LoVo (cell line): ENCODE data around the gene OTUB1.
A peak's percentile ranks its signal among the peaks of the same experiment; 100 is the strongest.

ENCODE experiments used
- DNase-seq: peaks from one replicate; pipeline ENCODE4 v3.0.0-alpha.2; 2016; ENCODE audit warnings: low spot score

The OTUB1 gene

DNA sequence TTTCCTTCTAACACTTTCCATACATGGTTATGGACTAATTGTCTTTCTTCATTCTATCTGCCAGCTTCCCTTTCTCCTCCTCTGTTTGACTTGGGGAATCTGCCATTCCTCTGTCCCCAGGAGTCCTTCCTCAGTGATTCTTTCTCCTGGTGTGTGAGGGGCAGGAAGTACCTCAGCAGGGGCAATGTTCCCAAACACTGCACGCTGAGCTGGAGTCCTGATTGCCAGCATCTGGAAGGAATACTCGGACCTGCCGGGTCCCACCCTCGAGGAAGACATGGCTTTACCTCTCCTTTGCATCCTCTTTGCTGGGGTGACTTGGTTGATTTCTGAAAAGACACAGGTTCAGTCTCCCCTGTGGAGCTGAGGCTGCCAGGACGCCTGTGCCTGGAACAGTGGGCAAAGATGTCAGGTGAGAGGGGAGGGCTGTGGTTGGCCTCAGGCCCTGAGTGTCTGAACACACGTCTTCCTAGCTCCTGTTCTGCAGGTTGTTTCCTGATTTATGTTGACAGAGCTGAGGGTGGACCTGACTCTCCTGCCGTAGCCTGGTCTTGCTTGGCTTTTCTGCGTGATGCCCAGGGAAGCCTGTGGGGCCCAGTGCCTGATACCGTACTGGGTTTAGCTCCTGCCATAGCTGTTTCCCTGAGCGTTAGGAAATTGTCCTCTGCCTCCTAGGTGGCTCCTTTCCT, 7.5 kb upstream of the OTUB1 start:
- no peak for DNase-seq

DNA sequence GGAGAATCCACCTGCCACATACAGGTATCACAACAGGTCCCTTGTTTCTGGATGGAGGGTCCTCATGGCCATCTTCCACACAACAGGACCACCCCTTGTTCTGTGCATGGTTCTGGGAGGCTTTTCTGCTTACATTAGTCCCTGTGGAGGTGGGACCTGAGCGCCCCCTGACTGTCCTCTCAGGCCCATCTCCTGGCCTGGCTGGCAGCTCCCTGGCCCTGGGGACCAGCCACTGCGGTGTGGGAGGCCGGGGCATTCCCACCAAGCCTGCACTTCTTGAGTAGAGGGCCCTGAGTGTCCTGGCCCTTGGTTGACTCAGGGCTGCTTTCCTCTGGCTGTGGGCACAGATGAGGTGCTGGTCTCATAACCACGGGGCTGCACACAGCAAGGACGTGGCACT, 6.8 kb upstream of the OTUB1 start:
- DNase-seq = no peak

DNA sequence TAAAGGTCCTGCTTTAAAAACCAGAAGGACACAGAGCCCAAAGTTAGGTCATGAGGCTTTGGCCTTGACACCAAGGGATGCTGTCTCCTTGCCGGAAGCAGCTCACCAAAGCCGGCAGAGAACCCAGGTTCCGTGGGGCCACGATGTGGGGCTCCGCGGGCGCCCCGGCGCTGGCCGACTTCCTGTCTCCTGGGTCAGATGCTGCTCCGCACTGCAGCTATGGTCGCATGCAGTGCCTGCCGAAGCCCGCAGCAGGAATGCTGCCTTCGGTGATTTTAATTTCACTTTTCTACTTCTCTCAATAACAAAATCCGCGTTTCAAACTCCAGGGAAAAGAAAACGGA, 454 bp upstream of the OTUB1 start:
- DNase-seq = peak; percentile 6

DNA sequence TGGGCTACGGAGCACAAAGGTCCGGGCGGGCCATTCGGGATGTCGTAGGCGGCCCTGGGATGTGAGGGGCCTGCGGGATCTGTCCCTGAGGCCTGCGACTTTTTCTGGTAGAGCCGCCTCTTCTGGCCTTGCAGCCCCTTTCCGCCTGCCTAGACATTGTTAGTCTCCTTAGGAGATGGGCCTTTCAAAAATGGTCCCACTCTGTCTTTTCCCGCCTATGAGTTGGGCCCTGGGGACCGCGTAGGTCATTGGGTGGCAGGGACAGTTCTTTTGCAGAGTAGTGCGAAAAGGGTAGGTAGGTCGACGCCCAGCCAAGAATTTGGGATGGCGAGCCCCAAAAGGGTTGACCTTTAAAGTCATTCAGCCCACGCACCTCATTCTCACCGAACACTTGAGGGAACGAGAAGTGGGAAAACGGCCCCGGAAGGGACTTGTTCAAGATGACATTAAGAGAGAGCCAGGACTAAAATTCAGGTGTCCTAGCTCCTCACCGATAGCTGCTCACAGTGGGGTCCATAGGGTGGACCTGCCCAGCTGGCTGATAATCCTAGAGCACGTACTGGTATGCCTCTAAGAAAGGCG, 785 bp downstream of the OTUB1 start:
- no peak for DNase-seq

DNA sequence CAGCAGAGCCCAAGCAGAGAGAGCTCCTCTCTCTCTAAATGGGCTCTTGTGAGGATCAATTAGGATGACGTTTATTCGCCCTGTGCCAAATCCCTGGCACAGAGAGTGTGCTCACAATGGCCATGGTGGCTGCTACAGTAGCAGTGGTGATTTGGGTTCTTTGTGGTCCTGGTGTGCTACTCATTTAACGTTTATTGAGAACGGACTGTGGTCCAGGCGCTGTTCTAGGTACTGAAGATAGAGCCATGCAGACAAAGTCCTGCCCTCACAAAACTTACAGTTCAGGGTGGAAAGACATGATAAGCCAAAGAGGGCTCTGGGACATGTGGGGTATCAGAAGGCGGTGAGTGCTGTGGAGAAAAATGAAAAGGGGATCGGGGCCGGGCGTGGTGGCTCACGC, 5.3 kb downstream of the OTUB1 start:
- no peak for DNase-seq

DNA sequence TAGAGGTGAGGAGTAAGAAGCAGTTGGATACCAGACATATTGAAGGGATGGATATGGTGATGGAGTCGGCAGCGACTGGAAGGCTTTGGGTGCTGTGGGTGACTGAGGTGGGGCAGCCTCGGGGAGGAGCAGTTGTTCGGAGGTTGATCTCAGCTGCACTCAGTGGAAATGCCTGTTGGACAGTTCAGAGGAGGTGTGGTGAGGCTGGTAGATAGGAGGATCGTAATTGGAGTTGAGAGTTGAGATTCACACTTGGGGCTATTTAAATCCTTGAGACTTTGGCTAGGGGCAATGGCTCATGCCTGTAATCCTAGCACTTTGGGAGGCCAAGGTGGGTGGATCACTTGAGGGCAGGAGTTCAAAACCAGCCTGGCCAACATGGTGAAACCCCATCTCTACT, 6.9 kb downstream of the OTUB1 start:
- no peak for DNase-seq

DNA sequence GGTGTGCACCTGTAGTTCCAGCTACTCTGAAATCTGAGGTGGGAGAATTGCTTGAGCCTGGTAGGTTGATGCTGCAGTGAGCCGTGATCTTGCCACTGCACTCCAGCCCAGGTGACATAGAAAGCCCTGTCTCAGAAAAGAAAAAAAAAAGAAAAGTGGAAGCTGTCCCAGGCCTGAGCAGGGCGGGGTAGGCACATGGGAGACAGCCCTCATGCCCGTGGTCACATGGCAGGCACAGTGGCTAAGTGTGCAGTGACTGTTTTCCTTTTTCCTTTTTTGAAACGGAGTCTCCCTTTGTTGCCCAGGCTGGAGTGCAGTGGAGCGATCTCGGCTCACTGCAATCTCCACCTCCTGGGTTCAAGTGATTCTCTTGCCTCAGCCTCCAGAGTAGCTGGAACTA, 7.8 kb downstream of the OTUB1 start:
- DNase-seq = no peak

DNA sequence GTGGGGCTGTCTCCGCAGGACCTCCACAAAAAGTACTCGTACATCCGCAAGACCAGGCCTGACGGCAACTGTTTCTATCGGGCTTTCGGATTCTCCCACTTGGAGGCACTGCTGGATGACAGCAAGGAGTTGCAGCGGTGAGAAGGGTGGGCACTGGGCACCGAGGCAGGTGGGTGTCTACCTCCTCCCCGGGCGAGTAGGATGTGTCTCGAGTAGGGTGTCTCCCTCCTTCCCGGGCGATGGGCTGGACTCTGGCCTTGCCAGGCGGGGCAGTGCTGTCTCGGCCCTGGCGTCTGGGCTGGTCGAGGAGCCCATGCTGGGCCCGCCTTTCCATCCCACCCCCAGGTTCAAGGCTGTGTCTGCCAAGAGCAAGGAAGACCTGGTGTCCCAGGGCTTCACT, 10.3 kb downstream of the OTUB1 start:
- no peak for DNase-seq

DNA sequence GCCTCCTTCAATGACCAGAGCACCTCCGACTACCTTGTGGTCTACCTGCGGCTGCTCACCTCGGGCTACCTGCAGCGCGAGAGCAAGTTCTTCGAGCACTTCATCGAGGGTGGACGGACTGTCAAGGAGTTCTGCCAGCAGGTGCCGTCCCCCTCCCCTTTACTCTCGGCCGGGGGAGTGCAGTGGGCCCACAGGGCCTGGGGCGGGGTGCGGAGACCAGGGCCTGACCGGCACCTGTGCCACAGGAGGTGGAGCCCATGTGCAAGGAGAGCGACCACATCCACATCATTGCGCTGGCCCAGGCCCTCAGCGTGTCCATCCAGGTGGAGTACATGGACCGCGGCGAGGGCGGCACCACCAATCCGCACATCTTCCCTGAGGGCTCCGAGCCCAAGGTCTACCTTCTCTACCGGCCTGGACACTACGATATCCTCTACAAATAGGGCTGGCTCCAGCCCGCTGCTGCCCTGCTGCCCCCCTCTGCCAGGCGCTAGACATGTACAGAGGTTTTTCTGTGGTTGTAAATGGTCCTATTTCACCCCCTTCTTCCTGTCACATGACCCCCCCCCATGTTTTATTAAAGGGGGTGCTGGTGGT, 11.0 kb downstream of the OTUB1 start:
- no peak for DNase-seq

DNA sequence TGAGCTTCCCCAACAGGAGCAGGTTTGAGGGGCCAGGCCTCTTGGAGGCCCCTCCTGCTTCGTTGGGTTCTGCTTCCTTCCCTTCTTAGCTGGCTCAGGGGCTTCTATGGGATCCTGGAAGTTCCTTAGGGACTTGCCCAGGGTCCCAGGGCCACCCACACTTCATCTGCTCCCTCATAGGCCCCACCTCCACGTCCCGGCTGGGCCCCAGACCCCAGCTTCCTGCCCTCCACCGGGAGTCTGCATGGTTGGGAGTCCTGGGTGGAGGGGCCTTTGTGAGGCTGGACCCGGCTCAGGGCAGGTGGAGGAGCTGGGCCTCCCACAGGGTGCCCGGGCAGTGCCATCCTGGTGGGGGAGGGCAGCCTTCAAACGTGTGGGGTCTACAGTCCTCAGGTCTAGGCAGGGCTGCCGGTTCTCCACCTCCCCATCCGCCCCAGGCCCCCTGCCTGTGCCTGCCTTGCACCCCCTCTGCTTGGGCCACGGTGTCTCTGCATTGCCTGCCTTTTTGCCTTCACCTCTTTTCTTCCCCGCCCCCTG, 11.6 kb downstream of the OTUB1 start:
- DNase-seq = no peak

DNA sequence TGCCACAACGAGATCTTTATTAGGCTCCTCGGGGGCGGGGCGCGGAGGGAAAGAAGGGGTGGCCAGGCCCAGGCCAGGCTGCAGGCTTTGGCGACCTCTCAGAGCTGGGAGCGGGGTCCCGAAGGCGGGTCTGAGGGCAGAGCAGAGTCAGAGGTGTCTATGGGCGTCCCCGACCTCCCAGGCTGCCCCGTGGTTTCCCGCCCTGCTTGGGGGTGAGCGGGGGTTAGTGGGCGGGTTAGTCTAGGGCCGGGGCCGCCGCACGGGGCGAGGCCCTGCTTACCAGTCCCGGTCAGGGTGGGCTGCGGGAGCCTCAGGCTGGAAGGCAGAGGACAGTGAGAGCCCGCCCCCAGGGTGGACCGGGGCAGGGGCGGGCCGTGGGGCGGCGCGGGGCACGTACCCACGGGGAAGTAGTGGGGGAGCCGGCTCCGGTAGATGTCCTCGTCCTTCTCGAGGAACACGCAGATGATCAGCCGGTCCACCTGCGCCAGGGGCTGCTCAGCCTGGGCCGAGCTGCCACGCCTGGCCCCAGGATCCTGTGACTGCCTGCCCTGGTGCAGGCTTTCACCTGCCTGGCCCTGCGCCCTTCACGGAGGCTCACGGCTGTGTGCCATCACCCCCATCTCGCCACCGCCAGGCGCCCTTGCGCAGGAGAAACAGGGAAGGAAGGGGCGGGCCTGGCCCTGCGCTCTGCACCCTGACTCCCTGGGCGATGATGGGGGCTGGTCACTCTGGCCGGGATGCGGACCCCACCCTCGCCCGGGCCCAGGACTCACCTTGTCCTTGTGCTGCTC, 12.5 kb downstream of the OTUB1 start:
- no peak for DNase-seq

DNA sequence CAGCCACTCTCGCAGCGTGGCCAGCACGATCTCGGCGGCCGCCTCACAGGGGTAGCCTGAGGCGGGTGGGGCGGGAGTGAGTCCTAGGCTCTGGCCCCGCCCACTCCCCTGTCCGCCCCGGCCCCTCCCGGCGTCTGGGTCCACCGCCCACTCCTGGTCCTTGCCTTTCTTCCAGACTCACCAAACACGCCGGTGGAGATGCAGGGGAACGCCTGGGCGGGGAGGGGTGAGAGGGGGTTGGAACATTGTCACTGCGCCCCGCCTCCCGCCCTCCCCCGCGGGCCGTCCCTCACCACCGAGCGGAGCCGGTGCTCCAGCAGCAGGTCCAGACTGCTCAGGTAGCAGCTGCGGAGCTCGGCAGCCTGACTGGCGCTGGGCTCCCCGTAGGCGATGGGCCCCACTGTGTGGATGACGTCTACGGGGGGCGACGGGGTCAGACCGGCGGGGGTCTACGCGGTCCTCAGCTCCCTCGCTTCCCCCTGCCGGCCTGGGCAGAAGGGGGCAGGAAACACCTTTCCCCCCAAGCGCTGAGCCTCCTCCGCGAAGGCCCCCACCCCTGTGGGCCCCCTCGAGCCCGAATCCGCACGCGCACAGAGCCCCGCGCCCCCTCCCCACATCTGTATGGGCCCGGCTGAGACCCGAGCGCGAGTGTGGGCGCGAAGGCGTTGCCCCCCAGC, 13.2 kb downstream of the OTUB1 start:
- DNase-seq = no peak

DNA sequence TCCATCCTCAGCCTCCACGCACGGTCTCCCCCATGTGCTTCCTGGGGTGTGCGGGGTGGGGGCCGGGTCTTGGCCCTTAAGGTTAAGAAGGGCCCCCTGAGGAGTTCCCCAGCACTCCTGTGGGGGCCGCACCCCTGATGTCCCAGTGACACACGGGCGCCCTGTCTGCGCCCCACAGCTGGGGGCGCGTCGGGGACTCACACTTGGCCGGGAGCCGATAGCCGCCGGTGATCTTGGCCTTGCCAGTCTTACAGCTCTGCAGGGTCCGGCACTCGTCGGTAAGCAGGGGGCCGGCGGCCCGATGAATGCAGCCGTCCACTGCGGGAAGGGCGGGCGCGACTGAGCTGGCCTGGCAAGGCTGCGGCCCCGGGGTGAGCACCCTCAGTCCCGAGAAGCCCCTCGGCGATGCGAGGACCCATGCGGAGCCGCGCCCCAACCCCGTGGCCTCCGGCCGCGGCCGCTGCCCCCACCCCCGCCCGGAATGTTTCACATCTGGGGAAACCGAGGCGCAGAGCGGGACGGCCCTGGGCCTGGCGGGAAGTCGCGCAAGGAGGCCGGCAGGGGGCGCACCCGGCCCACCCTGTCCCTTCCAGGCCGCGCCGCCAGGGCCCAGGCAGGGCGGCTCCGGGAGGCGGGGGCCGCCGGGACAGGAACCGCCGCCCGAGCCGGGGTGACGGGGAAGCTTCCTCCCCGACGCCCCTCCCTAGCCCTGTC, 13.9 kb downstream of the OTUB1 start:
- DNase-seq = no peak

DNA sequence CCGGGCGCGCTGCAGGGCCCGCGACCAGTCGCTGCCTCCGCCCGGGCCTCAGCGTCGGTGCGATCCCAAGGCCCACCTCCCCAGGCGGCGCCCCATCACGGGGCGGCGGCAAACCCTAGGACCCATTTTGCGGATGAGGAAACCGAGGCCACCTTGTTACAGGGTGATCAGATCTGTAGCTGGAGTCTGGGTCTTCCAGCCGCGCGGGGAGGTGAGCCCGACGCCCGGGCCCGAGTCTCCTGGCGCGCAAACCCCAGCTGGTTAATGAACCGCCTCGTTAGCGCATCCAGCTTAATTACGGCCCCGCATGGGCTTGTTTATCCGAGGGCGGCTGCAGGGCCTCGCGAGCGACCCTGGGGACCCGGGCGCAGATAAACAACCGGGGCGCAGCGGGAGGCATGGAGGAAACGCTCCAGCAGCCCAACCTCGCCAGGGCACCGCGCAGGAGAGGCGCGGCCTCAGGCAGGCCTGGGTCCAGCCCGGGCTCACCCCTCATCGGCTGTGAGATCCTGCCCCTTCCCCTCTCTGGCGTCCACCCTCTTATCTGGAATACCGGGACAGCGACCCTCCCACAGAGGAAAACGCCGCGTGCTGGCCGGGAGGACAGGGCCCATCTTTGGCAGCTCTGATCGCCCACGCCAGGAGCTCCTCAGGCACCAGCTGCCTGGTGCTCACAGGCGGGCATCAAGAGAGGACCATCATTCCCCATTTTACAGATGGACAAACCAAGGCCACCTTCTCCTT, 14.7 kb downstream of the OTUB1 start:
- no peak for DNase-seq

DNA sequence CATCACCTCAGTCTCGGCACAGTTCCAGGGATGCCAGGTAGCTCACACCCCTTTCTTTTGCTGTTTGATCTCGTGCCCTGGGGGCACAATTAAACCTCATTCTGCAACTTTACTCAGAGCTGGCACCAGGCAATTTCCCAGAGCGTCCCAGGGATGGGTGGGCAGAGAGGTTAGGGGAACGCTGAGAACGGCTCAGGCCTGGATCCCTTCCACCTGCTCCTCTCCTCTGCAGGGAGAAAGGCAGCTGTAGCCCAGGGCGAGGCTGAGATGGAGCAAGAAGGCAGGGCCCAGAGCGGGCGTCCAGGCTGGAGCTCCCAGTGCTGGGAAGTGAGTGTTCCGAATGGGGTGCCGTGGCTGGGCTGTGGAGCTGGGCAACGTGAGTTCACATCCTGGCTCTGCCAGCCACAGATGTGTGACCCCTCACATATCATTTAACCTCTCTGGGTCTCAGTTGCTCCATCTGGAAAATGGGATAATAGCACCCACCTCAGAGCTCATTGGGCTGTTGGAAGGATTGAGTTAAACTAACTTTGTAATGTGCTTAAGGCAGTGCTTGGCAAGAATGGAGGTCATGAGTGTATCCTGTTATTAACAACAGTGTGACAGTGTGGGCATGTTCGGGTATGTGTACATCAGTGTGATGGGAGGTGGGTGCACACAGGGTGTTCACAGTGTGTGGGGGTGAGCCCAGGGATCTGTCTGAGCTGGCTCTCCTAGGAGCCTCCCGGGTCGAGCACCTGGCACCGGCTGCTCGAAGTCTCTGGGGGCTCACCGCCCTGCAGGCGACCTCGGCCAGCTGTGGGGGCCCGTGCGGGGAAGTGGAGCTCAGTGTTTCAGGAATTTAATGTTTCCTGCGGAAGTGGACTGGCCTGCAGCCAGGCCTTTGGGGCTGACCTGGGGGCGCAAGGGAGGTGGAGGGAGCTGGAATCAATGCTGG, 15.5 kb downstream of the OTUB1 start:
- DNase-seq = no peak

DNA sequence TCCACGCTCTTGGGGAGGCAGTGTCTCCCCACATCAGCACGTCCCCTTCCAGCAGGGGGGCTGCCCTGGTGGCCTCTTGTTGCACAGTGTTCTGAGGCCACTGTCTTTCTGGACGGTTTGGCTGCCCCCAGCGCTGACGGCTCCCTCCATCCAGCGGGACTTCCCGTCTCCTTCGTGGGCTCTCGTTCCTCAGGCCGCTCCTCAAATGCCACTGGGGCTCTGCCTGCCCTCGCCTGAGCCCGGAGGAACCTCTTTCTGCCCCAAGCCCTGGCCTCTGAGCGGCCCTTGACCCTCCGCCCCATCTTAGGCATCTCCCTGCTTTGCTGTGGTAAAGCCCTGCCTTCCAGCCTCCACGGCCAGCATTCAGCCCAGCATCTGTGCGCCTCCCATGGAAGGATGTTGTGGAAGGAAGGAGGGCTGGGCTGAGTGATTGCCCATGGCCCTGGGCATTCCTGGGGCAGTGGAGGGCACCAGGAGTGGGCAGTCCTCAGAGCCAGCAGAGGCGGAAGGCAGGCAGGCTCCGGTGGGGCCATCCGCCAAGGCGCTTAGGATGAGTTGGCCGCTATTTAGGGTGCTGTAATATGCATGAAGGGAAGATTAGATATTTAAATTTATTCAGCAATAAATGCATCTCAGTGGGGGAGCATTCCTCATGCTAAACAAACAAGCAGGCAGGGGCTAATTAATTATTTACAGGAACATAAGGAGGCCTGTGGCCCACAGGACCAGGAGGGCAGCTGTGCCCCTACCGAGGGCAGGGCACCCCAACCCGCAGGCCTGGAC, 17.8 kb downstream of the OTUB1 start:
- no peak for DNase-seq

DNA sequence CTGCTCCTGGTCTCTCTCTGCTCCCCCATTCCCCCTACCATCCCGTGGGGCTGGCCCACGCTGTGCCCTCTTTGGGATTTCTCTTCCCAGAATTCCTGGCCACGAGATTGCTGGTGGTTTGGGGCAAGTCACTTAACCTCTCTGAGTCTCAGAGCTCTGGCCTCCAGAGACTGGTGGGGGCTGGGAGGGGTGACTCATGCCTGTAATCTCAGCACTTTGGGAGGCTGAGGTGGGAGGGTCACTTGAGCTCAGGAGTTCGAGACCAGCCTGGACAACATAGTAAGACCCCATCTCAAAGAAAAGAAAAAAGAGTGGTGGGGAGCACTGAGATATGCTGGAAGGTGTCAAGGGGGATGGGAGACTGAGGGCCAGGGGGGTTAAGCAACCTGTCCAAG, 18.3 kb downstream of the OTUB1 start:
- DNase-seq = no peak

DNA sequence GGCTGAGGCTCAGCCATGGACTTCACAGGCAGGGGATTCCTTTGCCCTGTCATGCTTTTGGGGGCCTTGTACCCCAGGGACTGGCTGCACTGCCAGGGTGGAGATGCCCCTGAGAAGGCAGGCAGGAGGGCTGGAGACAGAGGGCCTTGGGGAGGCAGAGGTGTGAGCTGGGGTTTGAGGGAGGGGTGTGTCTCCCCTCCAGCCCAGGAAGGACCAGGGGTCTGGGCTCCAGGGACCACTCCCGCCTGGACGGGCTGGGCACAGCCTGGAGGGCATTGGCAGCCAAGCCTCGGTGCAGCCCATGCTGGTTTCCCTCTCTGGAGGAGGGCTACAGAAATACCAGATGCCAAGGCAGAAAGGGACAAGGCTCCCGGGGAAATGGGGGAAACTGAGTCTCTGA, 19.5 kb downstream of the OTUB1 start:
- DNase-seq = no peak

DNA sequence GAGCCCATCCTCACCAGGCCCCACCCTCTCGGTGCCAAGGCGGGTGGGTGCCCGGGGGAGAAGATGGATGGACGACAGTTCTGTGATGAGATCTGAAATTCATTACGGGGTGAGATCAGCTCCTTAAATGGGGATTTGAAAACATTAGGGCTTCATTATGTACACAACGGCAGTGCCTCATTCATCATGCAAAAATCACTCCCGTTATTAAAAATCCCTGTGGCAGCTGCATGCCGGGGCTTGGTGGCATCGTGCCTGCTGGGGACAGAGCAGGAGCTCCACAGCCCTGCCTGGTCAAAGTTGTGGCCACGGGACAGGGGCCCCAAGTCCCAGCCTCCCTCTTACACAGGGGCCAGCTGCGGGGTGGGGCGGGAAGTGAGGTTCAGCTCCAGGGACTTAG, 20.2 kb downstream of the OTUB1 start:
- no peak for DNase-seq
